Left kidney (tissue), 2 donors: Measurements from ENCODE around the gene SAG. TPM values are rescaled to one million over a fixed set of nuclear protein-coding genes. Genes with fewer than 3 reads are reported as not detected.

Experiments used
- DNase-seq: peaks from one replicate; pipeline ENCODE4 v3.0.0-alpha.2; 2013
- polyA plus RNA-seq: library from polyadenylated mRNA; unstranded; fragments of 120-200 nt; gene quantifications from one replicate; pipeline ENCODE4 v1.2.1, GENCODE V29; 2013; ENCODE audit not compliant: insufficient read length

The SAG gene
- polyA plus RNA-seq, 1 donor: 0.13 TPM

DNA sequence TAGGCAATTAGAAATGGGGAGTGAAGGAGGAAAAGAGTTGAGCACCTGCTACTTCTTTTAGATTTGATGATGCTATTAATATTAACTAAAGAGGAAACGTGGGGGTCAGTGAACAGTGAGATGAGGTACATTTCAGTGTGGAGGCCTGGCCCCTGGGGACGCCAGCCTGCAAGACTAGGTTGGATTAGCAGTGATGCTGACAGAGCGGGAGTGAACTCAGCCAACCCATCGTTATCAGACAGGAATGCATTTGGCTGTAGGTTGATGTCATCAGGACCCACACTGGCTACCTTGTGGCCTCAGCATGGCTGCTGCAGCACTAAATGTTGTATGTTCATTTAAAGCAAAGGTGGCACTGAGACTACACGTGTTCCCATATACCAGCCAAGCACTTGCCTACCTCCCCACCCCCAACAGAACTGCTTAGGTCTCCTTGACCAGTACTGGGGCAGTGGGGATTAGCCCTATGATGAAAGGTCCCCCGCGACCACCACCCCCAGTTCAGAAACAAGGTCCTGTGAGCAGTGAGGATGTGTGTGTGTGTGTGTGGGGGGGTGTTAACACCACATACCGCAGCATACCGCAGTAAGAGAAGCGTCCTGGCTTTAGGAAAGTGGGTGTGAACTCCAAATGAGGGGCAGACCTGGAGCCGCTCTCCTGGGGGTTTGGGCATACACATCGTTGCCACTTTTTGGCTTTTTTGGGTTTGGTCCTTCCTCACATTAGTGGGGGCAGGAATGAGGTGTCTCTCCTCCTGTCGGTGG is 72.7 kb downstream of the SAG start:
- no peak for DNase-seq

GRCh38 chr2:233380995-233381637 is 73.5 kb downstream of the SAG start:
- no peak for DNase-seq

DNA sequence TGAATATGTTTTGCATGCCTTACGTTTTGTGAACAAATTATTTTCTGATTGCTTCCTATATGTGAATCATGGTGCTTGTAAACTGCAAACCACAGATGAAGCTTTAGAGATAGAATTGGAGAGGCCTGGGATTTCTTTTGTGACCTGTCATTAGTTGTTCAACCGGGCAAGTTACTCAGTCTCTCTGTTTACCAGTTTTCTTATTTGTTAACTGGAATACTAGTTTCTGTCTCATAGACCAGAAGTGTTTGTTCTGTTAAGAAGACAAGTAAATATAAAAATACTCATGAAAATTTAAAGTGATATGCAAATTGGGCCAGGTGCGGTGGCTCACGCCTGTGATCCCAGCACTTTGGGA is 74.0 kb downstream of the SAG start:
- no peak for DNase-seq

- no peak for DNase-seq
These were observed 76.4 kb downstream of the SAG start for GRCh38 chr2:233384015-233384414.

GRCh38 chr2:233384811-233385488 is 77.3 kb downstream of the SAG start:
- no peak for DNase-seq

GRCh38 chr2:233385489-233386044 is 78.0 kb downstream of the SAG start:
- DNase-seq: no peak

DNA sequence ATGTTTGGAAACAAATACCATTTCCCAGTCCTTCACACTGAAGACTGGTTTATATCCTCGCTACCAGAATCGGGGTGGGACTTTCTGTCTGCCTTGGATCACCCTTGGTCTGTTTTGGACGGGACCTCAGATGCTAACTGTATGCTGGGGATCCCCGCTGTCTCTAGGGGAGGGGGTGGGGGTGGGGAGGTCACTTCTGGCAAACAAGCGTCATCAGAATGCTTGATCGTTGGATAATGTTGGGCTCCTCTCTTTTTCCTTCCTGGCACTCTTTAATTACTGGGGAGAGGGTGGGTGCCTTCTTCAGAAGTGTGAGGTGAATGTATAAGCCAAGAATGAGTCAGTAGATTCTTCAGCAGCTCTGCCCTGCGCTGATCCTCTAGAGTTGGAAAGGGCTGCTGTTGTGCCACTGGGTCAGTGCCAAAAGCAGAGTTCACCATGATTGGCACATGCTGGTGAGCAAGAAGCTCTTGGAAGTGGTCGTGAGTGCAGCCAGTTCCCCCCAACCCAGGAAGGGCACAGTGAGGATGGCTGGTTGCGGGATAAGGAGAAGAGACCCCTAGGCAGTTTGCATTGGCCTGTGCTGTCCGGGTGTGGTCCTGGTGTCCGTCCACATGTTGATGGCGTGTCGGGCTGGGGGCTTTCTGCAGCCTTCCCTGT is 78.9 kb downstream of the SAG start:
- DNase-seq: no peak

GRCh38 chr2:233387225-233387624 is 79.6 kb downstream of the SAG start:
- DNase-seq: no peak

GRCh38 chr2:233387667-233388528 is 80.3 kb downstream of the SAG start:
- DNase-seq: peak; percentile 81

- DNase-seq: no peak
These were observed 82.0 kb downstream of the SAG start for GRCh38 chr2:233389601-233390125.

DNA sequence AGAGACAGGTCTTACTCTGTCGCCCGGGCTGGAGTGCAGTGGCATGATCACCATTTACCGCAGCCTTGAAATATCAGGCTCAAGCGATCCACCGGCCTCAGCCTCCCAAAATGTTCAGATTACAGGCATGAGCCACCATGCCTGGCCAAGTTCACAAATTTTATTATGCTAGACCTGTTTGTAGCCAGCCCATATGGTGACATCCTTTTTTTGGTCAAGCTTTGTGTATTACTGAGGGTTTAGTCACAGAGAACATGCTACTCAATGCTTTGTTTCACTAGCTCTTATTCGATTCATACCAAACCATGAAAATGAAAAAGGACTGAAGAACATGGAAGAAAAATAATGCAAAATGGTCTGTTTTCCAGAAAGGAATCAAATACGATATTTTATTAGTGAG is 88.1 kb downstream of the SAG start:
- DNase-seq: no peak

Other genes with a start within 250 kb of the SAG start
- 6.6 TPM for gene INPP5D, start 247.5 kb upstream of the SAG start, polyA plus RNA-seq
- gene ATG16L1, start 56.1 kb upstream of the SAG start, polyA plus RNA-seq: 25.2 TPM
- 32.8 TPM for gene DGKD, start 46.7 kb downstream of the SAG start, polyA plus RNA-seq